GM21528 (cell line): Measurements from ENCODE around the gene EPHA7.

Experiments used
- ATAC-seq: cut with Tn5 transposase; IDR thresholded peaks from one replicate; pipeline ENCODE4 v1.9.1; 2021; ENCODE audit warnings: mild to moderate bottlenecking, moderate library complexity; ENCODE audit not compliant: unreplicated experiment, low FRiP score

EPHA7 gene

GRCh38 chr6:93394471-93394870 lies 24.9 kb downstream of the EPHA7 start:
- no peak for ATAC-seq

GRCh38 chr6:93393554-93394074 lies 25.7 kb downstream of the EPHA7 start:
- no peak for ATAC-seq

GRCh38 chr6:93392797-93393196 lies 26.6 kb downstream of the EPHA7 start:
- no peak for ATAC-seq

- ATAC-seq, result no peak
Measured at GRCh38 chr6:93391965-93392364, 27.4 kb downstream of the EPHA7 start.

GRCh38 chr6:93389192-93389591 lies 30.2 kb downstream of the EPHA7 start:
- ATAC-seq, result no peak

GRCh38 chr6:93388070-93388469 lies 31.3 kb downstream of the EPHA7 start:
- no peak for ATAC-seq

GRCh38 chr6:93376026-93376540 lies 43.3 kb downstream of the EPHA7 start:
- ATAC-seq, result no peak

- ATAC-seq, result no peak
Measured at GRCh38 chr6:93373445-93373844, 45.9 kb downstream of the EPHA7 start.

- ATAC-seq, result no peak
Measured at GRCh38 chr6:93371756-93372155, 47.6 kb downstream of the EPHA7 start.

GRCh38 chr6:93369586-93370134 lies 49.7 kb downstream of the EPHA7 start:
- no peak for ATAC-seq

GRCh38 chr6:93366506-93366905 lies 52.9 kb downstream of the EPHA7 start:
- ATAC-seq, result no peak

- no peak for ATAC-seq
Measured at GRCh38 chr6:93365445-93365844, 53.9 kb downstream of the EPHA7 start.

GRCh38 chr6:93358435-93358834 lies 60.9 kb downstream of the EPHA7 start:
- no peak for ATAC-seq

GRCh38 chr6:93352604-93353003 lies 66.8 kb downstream of the EPHA7 start:
- no peak for ATAC-seq

GRCh38 chr6:93351222-93351621 lies 68.1 kb downstream of the EPHA7 start:
- no peak for ATAC-seq

- no peak for ATAC-seq
Measured at GRCh38 chr6:93350774-93351173, 68.6 kb downstream of the EPHA7 start.

GRCh38 chr6:93344333-93344835 lies 75.0 kb downstream of the EPHA7 start:
- ATAC-seq, result no peak

- no peak for ATAC-seq
Measured at GRCh38 chr6:93343476-93343875, 75.9 kb downstream of the EPHA7 start.

GRCh38 chr6:93341900-93342613 lies 77.3 kb downstream of the EPHA7 start:
- ATAC-seq, result no peak

GRCh38 chr6:93337772-93338394 lies 81.5 kb downstream of the EPHA7 start:
- no peak for ATAC-seq

- ATAC-seq, result no peak
Measured at GRCh38 chr6:93337014-93337413, 82.3 kb downstream of the EPHA7 start.
